Measurements from ENCODE around the gene UGT1A6.

UGT1A6 gene

DNA sequence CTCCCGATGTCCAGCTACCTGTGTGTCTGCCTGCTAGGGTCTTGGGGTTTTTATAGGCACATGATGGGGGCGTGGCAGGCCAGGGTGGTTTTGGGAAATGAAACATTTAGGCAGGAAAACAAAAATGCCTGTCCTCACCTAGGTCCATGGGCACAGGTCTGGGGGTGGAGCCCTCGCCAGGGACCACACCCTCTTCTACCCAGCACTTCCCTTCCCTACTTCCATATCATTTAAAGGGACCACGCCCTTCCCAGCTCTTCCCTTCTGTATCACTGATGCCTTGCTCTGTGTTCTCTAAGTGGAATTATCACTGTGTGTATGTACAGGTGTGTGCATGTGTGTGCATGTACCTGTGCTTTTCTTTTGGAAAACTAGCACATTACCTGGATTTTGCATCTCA lies 73.7 kb downstream of the UGT1A6 start:
- Histone ChIP-seq H3K27me3 (replicated peaks; ENCODE audit: insufficient read depth, low read length) (no peaks in the 10 kb centered on the region), H3K36me3 (replicated peaks; ENCODE audit: insufficient read depth, low read length) (no peaks in the 10 kb centered on the region), H3K27ac (ENCODE audit: low read length) (no peak overlapping the region), H3K4me3 (ENCODE audit: low read length) (no peak overlapping the region), H3K79me2 (ENCODE audit: low read length) (no peaks in the 10 kb centered on the region), H3K9ac (ENCODE audit: low read length) (no peak overlapping the region), H3K9me3 (replicated peaks; ENCODE audit: insufficient read depth, low read length) (no peaks in the 10 kb centered on the region), H3K4me1 (ENCODE audit: low read length) (no peaks in the 10 kb centered on the region), H4K20me1 (ENCODE audit: insufficient read depth, low read length) (no peaks in the 10 kb centered on the region), H3K4me2 (ENCODE audit: low read depth, low read length) (no peak overlapping the region), H3F3A (ENCODE audit: insufficient read depth, low read length) (no peaks in the 10 kb centered on the region), H2AFZ (ENCODE audit: low read length) (no peak overlapping the region), H3K9me2 (replicated peaks; ENCODE audit: insufficient read depth, low read length) (no peaks in the 10 kb centered on the region)
- TF ChIP-seq EZH2 (optimal IDR thresholded peaks at IDR 0.05; ENCODE audit: low read depth, low read length), result no peak
- no peak for TF ChIP-seq EZH2phosphoT487 (IDR thresholded peaks at IDR 0.05; ENCODE audit: low read length)
- TF ChIP-seq, protein P1, sequence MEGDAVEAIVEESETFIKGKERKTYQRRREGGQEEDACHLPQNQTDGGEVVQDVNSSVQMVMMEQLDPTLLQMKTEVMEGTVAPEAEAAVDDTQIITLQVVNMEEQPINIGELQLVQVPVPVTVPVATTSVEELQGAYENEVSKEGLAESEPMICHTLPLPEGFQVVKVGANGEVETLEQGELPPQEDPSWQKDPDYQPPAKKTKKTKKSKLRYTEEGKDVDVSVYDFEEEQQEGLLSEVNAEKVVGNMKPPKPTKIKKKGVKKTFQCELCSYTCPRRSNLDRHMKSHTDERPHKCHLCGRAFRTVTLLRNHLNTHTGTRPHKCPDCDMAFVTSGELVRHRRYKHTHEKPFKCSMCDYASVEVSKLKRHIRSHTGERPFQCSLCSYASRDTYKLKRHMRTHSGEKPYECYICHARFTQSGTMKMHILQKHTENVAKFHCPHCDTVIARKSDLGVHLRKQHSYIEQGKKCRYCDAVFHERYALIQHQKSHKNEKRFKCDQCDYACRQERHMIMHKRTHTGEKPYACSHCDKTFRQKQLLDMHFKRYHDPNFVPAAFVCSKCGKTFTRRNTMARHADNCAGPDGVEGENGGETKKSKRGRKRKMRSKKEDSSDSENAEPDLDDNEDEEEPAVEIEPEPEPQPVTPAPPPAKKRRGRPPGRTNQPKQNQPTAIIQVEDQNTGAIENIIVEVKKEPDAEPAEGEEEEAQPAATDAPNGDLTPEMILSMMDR (IDR thresholded peaks at IDR 0.05; ENCODE audit: low read length), result no peak
- DNase-seq, result no peak

DNA sequence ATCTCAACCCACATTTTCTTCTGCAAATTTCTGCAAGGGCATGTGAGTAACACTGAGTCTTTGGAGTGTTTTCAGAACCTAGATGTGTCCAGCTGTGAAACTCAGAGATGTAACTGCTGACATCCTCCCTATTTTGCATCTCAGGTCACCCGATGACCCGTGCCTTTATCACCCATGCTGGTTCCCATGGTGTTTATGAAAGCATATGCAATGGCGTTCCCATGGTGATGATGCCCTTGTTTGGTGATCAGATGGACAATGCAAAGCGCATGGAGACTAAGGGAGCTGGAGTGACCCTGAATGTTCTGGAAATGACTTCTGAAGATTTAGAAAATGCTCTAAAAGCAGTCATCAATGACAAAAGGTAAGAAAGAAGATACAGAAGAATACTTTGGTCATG lies 75.4 kb downstream of the UGT1A6 start:
- H3F3A ChIP-seq (ENCODE audit: insufficient read depth, low read length), result no peaks in the 10 kb centered on the region
- H3K9me2 ChIP-seq (replicated peaks; ENCODE audit: insufficient read depth, low read length), result no peaks in the 10 kb centered on the region
- H3K4me2 ChIP-seq (ENCODE audit: low read depth, low read length), result no peak overlapping the region
- H3K9me3 ChIP-seq (replicated peaks; ENCODE audit: insufficient read depth, low read length), result no peaks in the 10 kb centered on the region
- TF ChIP-seq, protein P1 (IDR thresholded peaks at IDR 0.05; ENCODE audit: low read length), result no peak
- H2AFZ ChIP-seq (ENCODE audit: low read length), result no peak overlapping the region
- no peaks in the 10 kb centered on the region for H3K79me2 ChIP-seq (ENCODE audit: low read length)
- H3K27me3 ChIP-seq (replicated peaks; ENCODE audit: insufficient read depth, low read length), result no peaks in the 10 kb centered on the region
- H3K27ac ChIP-seq (ENCODE audit: low read length), result no peak overlapping the region
- H3K36me3 ChIP-seq (replicated peaks; ENCODE audit: insufficient read depth, low read length), result no peaks in the 10 kb centered on the region
- H3K4me1 ChIP-seq (ENCODE audit: low read length), result no peaks in the 10 kb centered on the region
- H3K4me3 ChIP-seq (ENCODE audit: low read length), result no peak overlapping the region
- no peaks in the 10 kb centered on the region for H4K20me1 ChIP-seq (ENCODE audit: insufficient read depth, low read length)
- no peak overlapping the region for H3K9ac ChIP-seq (ENCODE audit: low read length)
- DNase-seq, result no peak

DNA sequence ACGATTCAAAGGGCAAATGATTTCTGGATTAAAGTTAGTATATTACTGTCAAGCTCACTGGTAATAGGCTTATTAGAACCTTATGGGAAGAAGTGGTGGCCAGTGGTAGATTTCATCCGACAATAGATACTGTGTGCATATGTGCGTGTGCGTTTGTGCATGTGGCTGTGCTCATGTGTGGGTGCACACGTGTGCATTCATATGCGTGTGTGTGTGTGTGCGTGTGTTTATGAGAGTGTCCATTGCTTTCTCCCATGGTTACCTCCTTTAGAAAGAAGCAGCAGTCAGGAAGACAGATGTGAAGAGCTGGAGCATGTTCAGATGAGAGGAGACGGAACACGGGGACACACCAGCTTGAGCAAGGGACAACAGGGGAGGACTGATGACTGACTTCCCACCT lies 76.6 kb downstream of the UGT1A6 start:
- Histone ChIP-seq H3K36me3 (replicated peaks; ENCODE audit: insufficient read depth, low read length) (no peaks in the 10 kb centered on the region), H4K20me1 (ENCODE audit: insufficient read depth, low read length) (no peaks in the 10 kb centered on the region), H3K27me3 (replicated peaks; ENCODE audit: insufficient read depth, low read length) (no peaks in the 10 kb centered on the region), H3K4me1 (ENCODE audit: low read length) (no peaks in the 10 kb centered on the region), H3K9me3 (replicated peaks; ENCODE audit: insufficient read depth, low read length) (no peaks in the 10 kb centered on the region), H3K27ac (ENCODE audit: low read length) (no peak overlapping the region), H3K4me2 (ENCODE audit: low read depth, low read length) (no peak overlapping the region), H3K9me2 (replicated peaks; ENCODE audit: insufficient read depth, low read length) (no peaks in the 10 kb centered on the region), H2AFZ (ENCODE audit: low read length) (no peak overlapping the region), H3K9ac (ENCODE audit: low read length) (no peak overlapping the region), H3K79me2 (ENCODE audit: low read length) (no peaks in the 10 kb centered on the region), H3F3A (ENCODE audit: insufficient read depth, low read length) (no peaks in the 10 kb centered on the region), H3K4me3 (ENCODE audit: low read length) (no peak overlapping the region)
- DNase-seq, result no peak
- no peak for TF ChIP-seq EZH2phosphoT487 (IDR thresholded peaks at IDR 0.05; ENCODE audit: low read length)
- TF ChIP-seq, protein P1 (IDR thresholded peaks at IDR 0.05; ENCODE audit: low read length), result no peak

DNA sequence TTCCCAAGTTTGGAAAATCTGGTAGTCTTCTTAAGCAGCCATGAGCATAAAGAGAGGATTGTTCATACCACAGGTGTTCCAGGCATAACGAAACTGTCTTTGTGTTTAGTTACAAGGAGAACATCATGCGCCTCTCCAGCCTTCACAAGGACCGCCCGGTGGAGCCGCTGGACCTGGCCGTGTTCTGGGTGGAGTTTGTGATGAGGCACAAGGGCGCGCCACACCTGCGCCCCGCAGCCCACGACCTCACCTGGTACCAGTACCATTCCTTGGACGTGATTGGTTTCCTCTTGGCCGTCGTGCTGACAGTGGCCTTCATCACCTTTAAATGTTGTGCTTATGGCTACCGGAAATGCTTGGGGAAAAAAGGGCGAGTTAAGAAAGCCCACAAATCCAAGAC lies 79.5 kb downstream of the UGT1A6 start:
- no peaks in the 10 kb centered on the region for H3K36me3 ChIP-seq (replicated peaks; ENCODE audit: insufficient read depth, low read length)
- H3K27me3 ChIP-seq (replicated peaks; ENCODE audit: insufficient read depth, low read length), result no peaks in the 10 kb centered on the region
- H4K20me1 ChIP-seq (ENCODE audit: insufficient read depth, low read length), result no peaks in the 10 kb centered on the region
- no peak overlapping the region for H2AFZ ChIP-seq (ENCODE audit: low read length)
- H3K9me2 ChIP-seq (replicated peaks; ENCODE audit: insufficient read depth, low read length), result no peaks in the 10 kb centered on the region
- no peaks in the 10 kb centered on the region for H3K79me2 ChIP-seq (ENCODE audit: low read length)
- H3K9ac ChIP-seq (ENCODE audit: low read length), result no peak overlapping the region
- DNase-seq, result no peak
- H3K4me2 ChIP-seq (ENCODE audit: low read depth, low read length), result no peak overlapping the region
- no peaks in the 10 kb centered on the region for H3K4me1 ChIP-seq (ENCODE audit: low read length)
- no peak overlapping the region for H3K27ac ChIP-seq (ENCODE audit: low read length)
- no peak overlapping the region for H3K4me3 ChIP-seq (ENCODE audit: low read length)
- TF ChIP-seq EZH2 (optimal IDR thresholded peaks at IDR 0.05; ENCODE audit: low read depth, low read length) (no peak), EZH2phosphoT487 (IDR thresholded peaks at IDR 0.05; ENCODE audit: low read length) (no peak)
- TF ChIP-seq, protein P1 (IDR thresholded peaks at IDR 0.05; ENCODE audit: low read length), result no peak
- H3F3A ChIP-seq (ENCODE audit: insufficient read depth, low read length), result no peaks in the 10 kb centered on the region
- H3K9me3 ChIP-seq (replicated peaks; ENCODE audit: insufficient read depth, low read length), result no peaks in the 10 kb centered on the region

All from MM.1S (cell line).